Measurements from ENCODE around the gene MCF2L. TPM values are rescaled to one million over a fixed set of nuclear protein-coding genes. Genes with fewer than 3 reads are reported as not detected.

MCF2L gene
- total and polyA plus RNA-seq, 7 donors = 9.1 to 40.5 (median 20.3) TPM

GRCh38 chr13:113113846-113114271 is 144.8 kb downstream of the MCF2L start:
- Histone ChIP-seq H3K9me3 (no peaks in the 10 kb centered on the region), H3K27ac (no peak overlapping the region), H3K4me3 (no peak overlapping the region), H3K27me3 (ENCODE audit: insufficient read depth in 3 of 3, low read length in 2 of 3) (peaks cover 0 to 65% (median 24%) of the 10 kb centered on the region in 3 donors), H3K36me3 (ENCODE audit: insufficient read depth in 1 of 2, low read depth in 1 of 2) (no peaks in the 10 kb centered on the region), H3K4me1 (no peaks in the 10 kb centered on the region)
- WGBS, 3 donors = 94 to 98% (median 94%) methylated on average over 8 of the region's 8 CpGs
- TF ChIP-seq CTCF (IDR thresholded peaks at IDR 0.05) = no peak
- DNase-seq (no peak), ATAC-seq (no peak)
- intact Hi-C loops (cut with DNase I) = no loop called here

- ATAC-seq (no peak), DNase-seq (no peak)
- Histone ChIP-seq H3K27ac (no peak overlapping the region), H3K4me1 (no peaks in the 10 kb centered on the region), H3K27me3 (ENCODE audit: insufficient read depth in 3 of 3, low read length in 2 of 3) (peaks cover 0 to 58% (median 20%) of the 10 kb centered on the region in 3 donors), H3K9me3 (no peaks in the 10 kb centered on the region), H3K36me3 (ENCODE audit: insufficient read depth in 1 of 2, low read depth in 1 of 2) (no peaks in the 10 kb centered on the region), H3K4me3 (no peak overlapping the region)
- no peak for TF ChIP-seq CTCF (IDR thresholded peaks at IDR 0.05)
- WGBS, 3 donors = 69 to 83% (median 77%) methylated on average over 17 of the region's 17 CpGs
- intact Hi-C loops (cut with DNase I) = no loop called here
Observed at GRCh38 chr13:113114511-113115362, 145.7 kb downstream of the MCF2L start.

- DNase-seq (no peak), ATAC-seq (no peak)
- H3K9me3 ChIP-seq = no peaks in the 10 kb centered on the region
- no peak overlapping the region for H3K27ac ChIP-seq
- peaks cover 0 to 49% (median 12%) of the 10 kb centered on the region in 3 donors for H3K27me3 ChIP-seq (ENCODE audit: insufficient read depth in 3 of 3, low read length in 2 of 3)
- no peak overlapping the region for H3K4me3 ChIP-seq
- no peaks in the 10 kb centered on the region for H3K4me1 ChIP-seq
- WGBS, 3 donors = 52 to 66% (median 53%) methylated on average over 21 of the region's 21 CpGs
- intact Hi-C loops (cut with DNase I) = no loop called here
- TF ChIP-seq CTCF (IDR thresholded peaks at IDR 0.05) = no peak
- no peaks in the 10 kb centered on the region for H3K36me3 ChIP-seq (ENCODE audit: insufficient read depth in 1 of 2, low read depth in 1 of 2)
Observed at GRCh38 chr13:113115363-113116205, 146.6 kb downstream of the MCF2L start.

- no peak overlapping the region for H3K27ac ChIP-seq
- no peaks in the 10 kb centered on the region for H3K9me3 ChIP-seq
- no peaks in the 10 kb centered on the region for H3K36me3 ChIP-seq (ENCODE audit: insufficient read depth in 1 of 2, low read depth in 1 of 2)
- TF ChIP-seq CTCF (IDR thresholded peaks at IDR 0.05) = no peak
- peaks cover 0 to 48% (median 7%) of the 10 kb centered on the region in 3 donors for H3K27me3 ChIP-seq (ENCODE audit: insufficient read depth in 3 of 3, low read length in 2 of 3)
- H3K4me1 ChIP-seq = no peaks in the 10 kb centered on the region
- 76 to 88% (median 77%) methylated on average over 10 of the region's 10 CpGs for WGBS, 3 donors
- DNase-seq = no peak
- intact Hi-C loops (cut with DNase I) = no loop called here
- H3K4me3 ChIP-seq = no peak overlapping the region
- no peak for ATAC-seq
Observed at GRCh38 chr13:113116206-113116800, 147.3 kb downstream of the MCF2L start.

All from psoas muscle (tissue), 8 donors.